Measurements from ENCODE around the gene GTF2IRD1.

DNA sequence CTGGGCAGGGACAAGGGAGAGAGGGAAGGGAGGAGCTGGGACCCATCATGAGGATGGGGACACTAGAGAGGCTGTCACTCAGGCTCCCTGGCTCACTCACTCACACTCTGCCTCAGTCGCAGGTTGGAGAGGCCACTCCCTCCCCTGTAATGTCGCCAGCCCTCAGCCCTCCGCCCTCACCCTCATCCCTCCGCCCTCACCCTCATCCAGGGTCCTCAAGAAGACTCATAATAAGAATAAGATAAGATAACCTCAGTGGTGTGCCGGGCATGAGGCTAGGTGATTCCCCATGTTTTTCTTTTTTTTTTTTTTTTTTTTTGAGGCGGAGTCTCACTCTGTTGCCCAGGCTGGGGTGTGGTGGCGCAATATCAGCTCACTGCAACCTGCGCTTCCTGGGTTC is 92.2 kb downstream of the GTF2IRD1 start:
- TF ChIP-seq POLR2AphosphoS5 (IDR thresholded peaks at IDR 0.05; ENCODE audit: low read depth, low read length) (no peak), POLR2A (IDR thresholded peaks at IDR 0.05; ENCODE audit: low read depth, low read length) (no peak), TAF1 (IDR thresholded peaks at IDR 0.05; ENCODE audit: low read depth, low read length) (no peak)

All from GM12891 (cell line).